Stomach (tissue), 9 donors: ENCODE results near the gene MYOG. TPM values are rescaled to one million over a fixed set of nuclear protein-coding genes. Genes with fewer than 3 reads are reported as not detected.

Experiments
- DNase-seq, 2 donors: peaks; one replicate each; pipeline versions ENCODE4 v3.0.0 to v3.0.0-alpha.2; 2013 to 2019
- H3K27ac ChIP-seq, 5 donors: fragments of 200-600 bp in 4 of 5; sonication (generic) in 4 of 5; one replicate each; pipeline ENCODE4 v1.5.1; 2013 to 2019; ENCODE audit warnings: mild to moderate bottlenecking in 1 of 5, moderate library complexity in 1 of 5
- H3K27me3 ChIP-seq, 3 donors: fragments of 200-600 bp; sonication (generic); one replicate each; pipeline ENCODE4 v1.5.1; 2017 to 2019; ENCODE audit warnings: mixed run types in 1 of 3
- H3K36me3 ChIP-seq, 4 donors: fragments of 200-600 bp; sonication (generic); 1 replicate in 3 of 4; 2 replicates in 1 of 4; pipeline ENCODE4 v1.5.1; 2016 to 2019
- H3K4me1 ChIP-seq, 4 donors: fragments of 200-600 bp; sonication (generic); one replicate each; pipeline ENCODE4 v1.5.1; 2016 to 2019
- H3K4me3 ChIP-seq, 4 donors: fragments of 200-600 bp; sonication (generic) in 3 of 4; one replicate each; pipeline ENCODE4 v1.5.1; 2016 to 2019; ENCODE audit warnings: mild to moderate bottlenecking in 1 of 4
- H3K9me3 ChIP-seq, 4 donors: fragments of 200-600 bp; sonication (generic); one replicate each; pipeline ENCODE4 v1.5.1; 2016 to 2019
- CTCF ChIP-seq, 7 experiments: fragments of 450-650 bp in 4 of 7; fragments of 200-600 bp in 3 of 7; sonication (generic) in 3 of 7; IDR thresholded peaks; one replicate each; pipeline ENCODE4 v1.5.1; 2016 to 2019; ENCODE audit warnings: antibody characterized with exemption in 7 of 7, control low read depth in 2 of 7, mild to moderate bottlenecking in 1 of 7
- EP300 ChIP-seq: sonication (generic); formaldehyde crosslinking; IDR thresholded peaks from one replicate; pipeline ENCODE4 v1.6.1; 2017; ENCODE audit warnings: antibody characterized with exemption
- POLR2A ChIP-seq, 4 donors: fragments of 450-650 bp; IDR thresholded peaks; one replicate each; pipeline ENCODE4 v1.6.1; 2016; ENCODE audit warnings: antibody characterized with exemption in 4 of 4, control low read depth in 2 of 4, mild to moderate bottlenecking in 1 of 4, moderate library complexity in 1 of 4
- POLR2AphosphoS5 ChIP-seq, 3 donors: sonication (generic); formaldehyde crosslinking; IDR thresholded peaks; one replicate each; pipeline ENCODE4 v1.6.1; 2016; ENCODE audit warnings: antibody characterized with exemption in 3 of 3
- WGBS, 5 donors: extraction: QIAGEN DNeasy Blood & Tissue Kit in 3 of 5; methylation state at CpG; one replicate each; pipeline versions ENCODE4 v1.1.5 to v1.1.7; 2013 to 2018; 5-methylcytosine and 5-hydroxymethylcytosine counted together
- intact Hi-C: fragments of 100-400 bp; cut with DNase I; formaldehyde crosslinking; loops from one replicate; pipeline ENCODE4 v1.15.1; 2023; ENCODE audit warnings: low total_unique reads
- polyA plus RNA-seq, 3 donors: library from polyadenylated mRNA; stranded (reverse); fragments of 200-250 nt; gene quantifications; one replicate each; pipeline ENCODE4 v1.2.3, GENCODE V29; 2013
- total RNA-seq, 5 donors: library from RNA; depleted of rRNA; stranded (reverse); fragments of >200 nt; gene quantifications; one replicate each; pipeline versions ENCODE4 v1.1.0 to v1.2.3, GENCODE V29; 2014 to 2016
- donor health status: healthy with polysubstance abuse.
- donor health status: Bipolar disorder and iron deficiency.
- donor health status: healthy.

Gene MYOG
- total and polyA plus RNA-seq, 8 donors, result not detected

GRCh38 chr1:203055161-203055799 is 30.5 kb downstream of the MYOG start:
- Histone ChIP-seq H3K4me1 (peaks cover 0 to 4% (median 0%) of the 10 kb centered on the region in 4 donors), H3K9me3 (no peaks in the 10 kb centered on the region), H3K27me3 (peaks cover 0 to 21% (median 0%) of the 10 kb centered on the region in 3 donors), H3K4me3 (no peak overlapping the region), H3K36me3 (no peaks in the 10 kb centered on the region), H3K27ac (no peak overlapping the region)
- no peak for TF ChIP-seq POLR2AphosphoS5 (IDR thresholded peaks at IDR 0.05)
- TF ChIP-seq POLR2A (IDR thresholded peaks at IDR 0.05), result no peak
- TF ChIP-seq EP300, result no peak
- no peak for TF ChIP-seq CTCF (IDR thresholded peaks at IDR 0.05)
- WGBS, 5 donors, result 80 to 90% (median 86%) methylated on average over 24 of the region's 24 CpGs
- intact Hi-C loops, result no loop called here
- DNase-seq, result no peak

- H3K27me3 ChIP-seq, result peaks cover 0 to 23% (median 0%) of the 10 kb centered on the region in 3 donors
- H3K27ac ChIP-seq, result no peak overlapping the region
- H3K4me1 ChIP-seq, result peaks cover 0 to 4% (median 0%) of the 10 kb centered on the region in 4 donors
- 70 to 87% (median 79%) methylated on average over 5 of the region's 5 CpGs for WGBS, 5 donors
- H3K4me3 ChIP-seq, result no peak overlapping the region
- intact Hi-C loops, result no loop called here
- no peak for TF ChIP-seq CTCF (IDR thresholded peaks at IDR 0.05)
- no peak for TF ChIP-seq POLR2A (IDR thresholded peaks at IDR 0.05)
- TF ChIP-seq EP300, result no peak
- TF ChIP-seq POLR2AphosphoS5 (IDR thresholded peaks at IDR 0.05), result no peak
- H3K9me3 ChIP-seq, result no peaks in the 10 kb centered on the region
- no peak for DNase-seq
- no peaks in the 10 kb centered on the region for H3K36me3 ChIP-seq
These were observed 31.2 kb downstream of the MYOG start for GRCh38 chr1:203054642-203055041.

- intact Hi-C loops, result no loop called here
- Histone ChIP-seq H3K4me3 (no peak overlapping the region), H3K9me3 (no peaks in the 10 kb centered on the region), H3K27ac (no peak overlapping the region), H3K36me3 (no peaks in the 10 kb centered on the region), H3K27me3 (peaks cover 0 to 28% (median 0%) of the 10 kb centered on the region in 3 donors), H3K4me1 (peaks cover 0 to 4% (median 0%) of the 10 kb centered on the region in 4 donors)
- WGBS, 5 donors, result 51 to 73% (median 54%) methylated on average over 1 of the region's 1 CpG
- DNase-seq, result no peak
- no peak for TF ChIP-seq EP300
- TF ChIP-seq POLR2A (IDR thresholded peaks at IDR 0.05), result no peak
- TF ChIP-seq POLR2AphosphoS5 (IDR thresholded peaks at IDR 0.05), result no peak
- no peak for TF ChIP-seq CTCF (IDR thresholded peaks at IDR 0.05)
These were observed 31.6 kb downstream of the MYOG start for GRCh38 chr1:203054184-203054583.

GRCh38 chr1:203052601-203053000 is 33.2 kb downstream of the MYOG start:
- 81 to 94% (median 88%) methylated on average over 3 of the region's 3 CpGs for WGBS, 5 donors
- H3K4me3 ChIP-seq, result no peak overlapping the region
- DNase-seq, result no peak
- intact Hi-C loops, result no loop called here
- TF ChIP-seq CTCF (IDR thresholded peaks at IDR 0.05) (no peak), POLR2AphosphoS5 (IDR thresholded peaks at IDR 0.05) (no peak), EP300 (no peak), POLR2A (IDR thresholded peaks at IDR 0.05) (no peak)
- no peak overlapping the region for H3K27ac ChIP-seq
- peaks cover 0 to 36% (median 4%) of the 10 kb centered on the region in 3 donors for H3K27me3 ChIP-seq
- no peaks in the 10 kb centered on the region for H3K4me1 ChIP-seq
- H3K9me3 ChIP-seq, result no peaks in the 10 kb centered on the region
- no peaks in the 10 kb centered on the region for H3K36me3 ChIP-seq
